GM10847 (cell line): ENCODE measurements around the gene LRRC4B.

Experiments used
- POLR2A ChIP-seq: IDR thresholded peaks from 2 replicates; pipeline ENCODE4 v1.6.1; 2011; ENCODE audit not compliant: insufficient read length; ENCODE audit errors: extremely low read depth

LRRC4B gene

GRCh38 chr19:50478901-50479715, 89.1 kb downstream of the LRRC4B start:
- TF ChIP-seq POLR2A = no peak

GRCh38 chr19:50477751-50478515, 90.3 kb downstream of the LRRC4B start:
- no peak for TF ChIP-seq POLR2A

- TF ChIP-seq POLR2A = no peak
These were observed 91.4 kb downstream of the LRRC4B start for GRCh38 chr19:50476907-50477238.

- TF ChIP-seq POLR2A = peak; percentile 97
These were observed 91.9 kb downstream of the LRRC4B start, which contains the start of the genes EMC10 and GARIN5A for GRCh38 chr19:50476224-50476906. EMC10 (plus strand) TSS chr19:50476507; CDS start chr19:50476545, 38 bp downstream. GARIN5A (minus strand) TSS chr19:50476848; CDS start chr19:50476388, 460 bp downstream.

- TF ChIP-seq POLR2A = no peak
These were observed 92.5 kb downstream of the LRRC4B start for GRCh38 chr19:50475736-50476223.

GRCh38 chr19:50475101-50475568, 93.1 kb downstream of the LRRC4B start:
- no peak for TF ChIP-seq POLR2A

- TF ChIP-seq POLR2A = no peak
These were observed 99.4 kb downstream of the LRRC4B start for GRCh38 chr19:50468818-50469217.

GRCh38 chr19:50467566-50467965, 100.7 kb downstream of the LRRC4B start:
- no peak for TF ChIP-seq POLR2A
